K562 (cell line): ENCODE results near the gene ANKRD2. TPM values are rescaled to one million over a fixed set of nuclear protein-coding genes. Genes with fewer than 3 reads are reported as not detected.

Experiments
- ATAC-seq: fragments of 200-7000 bp; cut with Tn5 transposase; 3 replicates; pipeline ENCODE4 v1.9.1; 2020; ENCODE audit warnings: moderate library complexity
- BruUV-seq: library from RNA; stranded (reverse); fragments of 400-500 nt; replicated peaks from 2 replicates; lab custom pipeline; 2021; lab: Mats Ljungman, UMichigan
- CTCF ChIA-PET: fragments of 300-600 bp; formaldehyde crosslinking; extraction: SDS; loops from one replicate; lab custom pipeline; 2021; ENCODE audit warnings: low intra/inter-chr PET ratio; lab: Yijun Ruan, JAX
- POLR2A ChIA-PET: fragments of 300-600, 350-650 bp; sonication (Branson Sonifier 250); formaldehyde crosslinking; extraction: SDS; loops from one replicate; lab custom pipeline; 2021; ENCODE audit warnings: antibody characterized with exemption, inconsistent platforms; lab: Yijun Ruan, JAX
- DNase-seq, 4 experiments: peaks; one replicate each; pipeline versions ENCODE4 v3.0.0 to v3.0.0-alpha.2; 2011 to 2018; ENCODE audit warnings: low spot score in 3 of 4, mixed read lengths in 3 of 4; ENCODE audit errors: extremely low read depth in 1 of 4
- FAIRE-seq: peaks from 2 replicates; lab custom pipeline; 2011; peaks lifted over from hg19 to GRCh38; lab: Jason Lieb, UNC
- H2AFZ ChIP-seq: 2 replicates; pipeline ENCODE4 v1.6.0; 2011; ENCODE audit warnings: low read depth, low read length, control low read depth, inconsistent platforms
- H3K27ac ChIP-seq: fragments of 200-600 bp; 3 replicates; pipeline ENCODE4 v1.8.0; 2011; ENCODE audit warnings: low read depth, mild to moderate bottlenecking, control low read depth, inconsistent platforms, low read length, moderate library complexity, mixed read lengths; ENCODE audit errors: extremely low read depth
- H3K27me3 ChIP-seq, 2 experiments: fragments of 300-600 bp in 1 of 2; 2 replicates in 1 of 2; 3 replicates in 1 of 2; pipeline versions ENCODE4 v1.6.0 to v1.8.0; 2011; ENCODE audit warnings: inconsistent platforms in 2 of 2, low read length in 2 of 2, mild to moderate bottlenecking in 1 of 2, mixed read lengths in 1 of 2, moderate library complexity in 1 of 2; ENCODE audit not compliant: control insufficient read depth in 2 of 2, insufficient read depth in 2 of 2
- H3K36me3 ChIP-seq: fragments of 300-600 bp; 3 replicates; pipeline ENCODE4 v1.8.0; 2011; ENCODE audit warnings: mild to moderate bottlenecking, low read length, inconsistent platforms; ENCODE audit not compliant: control insufficient read depth, insufficient read depth
- H3K4me1 ChIP-seq, 2 experiments: fragments of 200-600 bp in 1 of 2; replicated peaks in 1 of 2; 2 replicates in 1 of 2; 3 replicates in 1 of 2; pipeline versions ENCODE4 v1.5.1 to v1.8.0; 2011; ENCODE audit warnings: inconsistent platforms in 2 of 2, low read length in 2 of 2, mild to moderate bottlenecking in 1 of 2, mixed read lengths in 1 of 2, moderate library complexity in 1 of 2; ENCODE audit not compliant: control insufficient read depth in 2 of 2, insufficient read depth in 2 of 2
- H3K4me2 ChIP-seq: 2 replicates; pipeline ENCODE4 v1.6.1; 2011; ENCODE audit warnings: low read length, control low read depth, inconsistent platforms, mixed read lengths; ENCODE audit not compliant: insufficient read depth
- H3K4me3 ChIP-seq: fragments of 200-600 bp; sonication (generic), shearing (Covaris generic); 2 replicates; pipeline ENCODE4 v1.5.1; 2016; ENCODE audit warnings: control low read depth, inconsistent platforms
- H3K79me2 ChIP-seq: fragments of 200-600 bp; 3 replicates; pipeline ENCODE4 v1.8.0; 2011; ENCODE audit warnings: low read length, inconsistent platforms; ENCODE audit not compliant: control insufficient read depth, insufficient read depth
- H3K9ac ChIP-seq, 2 experiments: 2 replicates each; pipeline versions ENCODE4 v1.6.0 to v1.6.1; 2011; ENCODE audit warnings: low read depth in 2 of 2, low read length in 2 of 2, control low read depth in 1 of 2, inconsistent platforms in 1 of 2, mild to moderate bottlenecking in 1 of 2, mixed read lengths in 1 of 2; ENCODE audit not compliant: insufficient read depth in 1 of 2
- H3K9me1 ChIP-seq: one replicate; pipeline ENCODE4 v1.6.0; 2011; ENCODE audit warnings: inconsistent platforms, mild to moderate bottlenecking, low read length, moderate library complexity; ENCODE audit not compliant: control insufficient read depth, insufficient read depth
- H3K9me3 ChIP-seq: replicated peaks from 2 replicates; pipeline ENCODE4 v1.5.1; 2011; ENCODE audit warnings: low read depth, low read length, inconsistent platforms; ENCODE audit not compliant: control insufficient read depth, insufficient read depth
- H4K20me1 ChIP-seq: replicated peaks from 2 replicates; pipeline ENCODE4 v1.6.1; 2011; ENCODE audit warnings: low read length, inconsistent platforms, mixed read lengths; ENCODE audit not compliant: control insufficient read depth, insufficient read depth
- ADNP ChIP-seq: fragments of 200-800 bp; sonication (Bioruptor generic); IDR thresholded peaks from 2 replicates; pipeline ENCODE4 v1.6.1; 2016; ENCODE audit warnings: missing genetic modification characterization, missing compliant biosample characterization
- FOXM1 ChIP-seq, 2 experiments: fragments of 450-650 bp in 1 of 2; sonication (generic) in 1 of 2; formaldehyde crosslinking in 1 of 2; IDR thresholded peaks; 2 replicates each; pipeline versions ENCODE4 v1.6.1 to v1.9.0; 2017 to 2022; ENCODE audit warnings: low read depth in 2 of 2, mild to moderate bottlenecking in 2 of 2, missing genetic modification reagents in 1 of 2, moderate library complexity in 1 of 2
- GATAD2A ChIP-seq: fragments of 450-650 bp; IDR thresholded peaks from 2 replicates; pipeline ENCODE4 v1.6.1; 2017
- HEY1 ChIP-seq: fragments of 250-450 bp; sonication (Bioruptor Pico); IDR thresholded peaks from 2 replicates; pipeline ENCODE4 v1.5.0; 2020; ENCODE audit warnings: mild to moderate bottlenecking, moderate library complexity, borderline replicate concordance
- PTBP1 ChIP-seq: fragments of 200-400 bp; formaldehyde crosslinking; IDR thresholded peaks from 2 replicates; pipeline ENCODE4 v1.6.1; 2017; ENCODE audit warnings: low read depth, low read length
- WGBS: fragments of 100-300 bp; shearing (Covaris generic); methylation state at CpG from one replicate; pipeline ENCODE4 v1.1.6; 2016; ENCODE audit warnings: low coverage, mixed read lengths; ENCODE audit not compliant: insufficient coverage; ENCODE audit errors: missing lambda C conversion rate; 5-methylcytosine and 5-hydroxymethylcytosine counted together
- in situ Hi-C: fragments of 300-500 bp; cut with MboI; formaldehyde crosslinking; loops from 4 replicates; pipeline ENCODE4 v1.15.0; 2018; ENCODE audit warnings: inconsistent platforms, mixed read lengths
- intact Hi-C: fragments of 100-400 bp; cut with micrococcal nuclease; formaldehyde crosslinking; loops from 2 replicates; pipeline ENCODE4 v1.14.2; 2022
- polyA plus RNA-seq, 8 experiments: library from polyadenylated mRNA; depleted of rRNA in 4 of 8; stranded (reverse) in 5 of 8; unstranded in 3 of 8; fragments of >200 nt; fragmentation: Nextera tagmentation in 2 of 8; fragmentation: Illumina TruSeq in 1 of 8; extraction: Ambion mirVana in 2 of 8; extraction: Trizol in 1 of 8; gene quantifications; 2 replicates each; pipeline versions ENCODE4 v1.2.1 to v1.2.3, GENCODE V29; 2011 to 2014; ENCODE audit warnings: inconsistent platforms in 1 of 8, missing spikeins in 1 of 8
- total RNA-seq, 7 experiments: library from RNA; depleted of rRNA in 6 of 7; stranded (reverse); fragments of >200 nt in 6 of 7; fragmentation: Illumina TruSeq in 2 of 7; extraction: Trizol in 2 of 7; gene quantifications; 2 replicates each; pipeline versions ENCODE4 v1.2.1 to v1.2.3, GENCODE V29; 2011 to 2021; ENCODE audit warnings: low replicate concordance in 1 of 7
- TF ChIP-seq, protein P1 (sequence below): sonication (generic); formaldehyde crosslinking; IDR thresholded peaks from 2 replicates; pipeline ENCODE4 v1.8.0; 2022; ENCODE audit warnings: mild to moderate bottlenecking, missing genetic modification reagents
- TF ChIP-seq, protein P2 (sequence below): fragments of 250-450 bp; sonication (Bioruptor Pico); IDR thresholded peaks from 2 replicates; pipeline ENCODE4 v1.8.0; 2021; ENCODE audit warnings: borderline replicate concordance, mild to moderate bottlenecking, moderate library complexity; ENCODE audit not compliant: poor library complexity, severe bottlenecking

Gene ANKRD2
- total and polyA plus RNA-seq, 9 of the 15 experiments (the other 6 are each of a cell fraction or from before 2014, with no cell fraction given), result not detected

DNA sequence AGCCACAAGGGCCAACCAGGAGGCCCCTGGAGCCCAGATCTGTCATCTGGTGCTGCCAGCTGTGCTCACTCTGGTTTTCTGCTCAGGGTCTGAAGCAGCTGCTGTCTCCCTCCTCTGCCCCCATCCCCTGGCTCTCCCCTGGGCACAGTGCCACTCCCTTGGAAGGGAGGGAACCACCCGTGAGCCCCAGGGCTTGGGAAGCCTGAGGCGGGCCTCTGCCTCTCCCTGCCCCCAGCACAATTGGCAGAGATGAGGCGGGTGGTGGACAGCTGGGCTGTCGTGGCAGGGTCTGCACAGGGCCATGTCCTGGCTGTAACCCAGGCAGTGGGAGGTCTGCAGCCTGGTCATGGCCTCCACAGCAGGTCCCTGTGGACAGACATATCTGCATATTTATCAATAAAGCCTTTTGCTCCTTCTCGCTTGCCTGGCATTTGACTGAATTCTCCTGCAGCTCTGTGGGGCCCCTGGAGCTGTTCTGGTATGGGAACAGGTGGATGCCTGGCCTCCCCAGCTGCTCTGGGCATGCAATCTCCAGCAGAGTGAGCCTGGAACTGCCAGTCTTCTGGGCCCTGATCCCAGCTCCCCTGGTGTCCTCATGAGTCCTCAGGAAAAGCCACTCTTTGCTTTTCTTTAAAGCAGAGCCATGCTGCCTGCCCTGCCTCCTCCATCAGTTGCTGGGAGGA, 1.6 kb upstream of the ANKRD2 start:
- no peak overlapping the region for H2AFZ ChIP-seq
- no peaks in the 10 kb centered on the region for H3K79me2 ChIP-seq
- H3K36me3 ChIP-seq, result no peaks in the 10 kb centered on the region
- H3K9me3 ChIP-seq, result no peaks in the 10 kb centered on the region
- no peak for FAIRE-seq
- ATAC-seq, result no peak
- H3K9ac ChIP-seq, result no peak overlapping the region
- no peaks in the 10 kb centered on the region for H3K9me1 ChIP-seq
- in situ Hi-C loops, result no loop called here
- POLR2A ChIA-PET, result interaction anchor here (1.3 kb wide), 1 partner anchor 11 kb away, joined by 4 read pairs; no protein-coding TSS in a partner anchor
- no peak overlapping the region for H3K27ac ChIP-seq
- no peak overlapping the region for H3K4me2 ChIP-seq
- intact Hi-C loops, result loop anchor here (5.0 to 10.0 kb wide), 2 partner anchors 114 to 161 kb away; partner anchors contain the start of gene AVPI1
- TF ChIP-seq, protein P1, sequence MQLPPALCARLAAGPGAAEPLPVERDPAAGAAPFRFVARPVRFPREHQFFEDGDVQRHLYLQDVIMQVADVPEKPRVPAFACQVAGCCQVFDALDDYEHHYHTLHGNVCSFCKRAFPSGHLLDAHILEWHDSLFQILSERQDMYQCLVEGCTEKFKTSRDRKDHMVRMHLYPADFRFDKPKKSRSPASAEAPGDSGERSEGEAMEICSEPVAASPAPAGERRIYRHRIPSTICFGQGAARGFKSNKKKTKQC (CRISPR knock-in tag), result no peak
- TF ChIP-seq, all 486 proteins: peak for 0
- WGBS, result 69% methylated on average over 5 of the region's 5 CpGs
- H4K20me1 ChIP-seq, result no peaks in the 10 kb centered on the region
- DNase-seq, result no peak
- CTCF ChIA-PET, result interaction anchor here (3.4 kb wide), 1 partner anchor 42 kb away, joined by 23 read pairs; no protein-coding TSS in a partner anchor
- no peaks in the 10 kb centered on the region for H3K27me3 ChIP-seq
- no TSS peak for BruUV-seq
- peaks cover 0 to 13% of the 10 kb centered on the region in 2 experiments; a peak in 3 of 5 replicates for H3K4me1 ChIP-seq
- no peak overlapping the region for H3K4me3 ChIP-seq

GRCh38 chr10:97571622-97572021, 957 bp upstream of the ANKRD2 start:
- Histone ChIP-seq H3K27ac (no peak overlapping the region), H3K4me3 (no peak overlapping the region), H3K36me3 (no peaks in the 10 kb centered on the region), H3K4me1 (peaks cover 2 to 13% of the 10 kb centered on the region in 2 experiments; a peak in 4 of 5 replicates), H3K9me1 (no peaks in the 10 kb centered on the region), H3K27me3 (no peaks in the 10 kb centered on the region), H4K20me1 (no peaks in the 10 kb centered on the region), H2AFZ (no peak overlapping the region), H3K4me2 (no peak overlapping the region), H3K9ac (peak overlapping the region in 1 of 2 experiments; percentile 4; a peak in 1 of 4 replicates), H3K9me3 (no peaks in the 10 kb centered on the region), H3K79me2 (no peaks in the 10 kb centered on the region)
- intact Hi-C loops, result loop anchor here (1.0 to 10.0 kb wide), 3 partner anchors 41 to 161 kb away; partner anchors contain the start of gene AVPI1
- BruUV-seq, result no TSS peak
- in situ Hi-C loops, result no loop called here
- no peak for FAIRE-seq
- no peak for DNase-seq
- 34% methylated on average over 3 of the region's 3 CpGs for WGBS
- POLR2A ChIA-PET, result interaction anchor here (0.6 to 1.3 kb wide), 2 partner anchors 10 to 29 kb away, joined by 3 to 4 read pairs; no protein-coding TSS in a partner anchor
- CTCF ChIA-PET, result interaction anchor here (1.6 to 3.4 kb wide), 2 partner anchors 41 to 160 kb away, joined by 8 to 23 read pairs; no protein-coding TSS in a partner anchor
- ATAC-seq, result no peak
- no peak for TF ChIP-seq FOXM1 (IDR thresholded peaks at IDR 0.05; ENCODE audit: low read depth)
- TF ChIP-seq FOXM1 (CRISPR knock-in tag; IDR thresholded peaks at IDR 0.05; ENCODE audit: low read depth), result no peak
- no peak for TF ChIP-seq GATAD2A
- TF ChIP-seq, protein P2, sequence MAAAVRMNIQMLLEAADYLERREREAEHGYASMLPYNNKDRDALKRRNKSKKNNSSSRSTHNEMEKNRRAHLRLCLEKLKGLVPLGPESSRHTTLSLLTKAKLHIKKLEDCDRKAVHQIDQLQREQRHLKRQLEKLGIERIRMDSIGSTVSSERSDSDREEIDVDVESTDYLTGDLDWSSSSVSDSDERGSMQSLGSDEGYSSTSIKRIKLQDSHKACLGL (CRISPR knock-in tag), result no peak
- TF ChIP-seq PTBP1, result no peak
- no peak for TF ChIP-seq HEY1 (CRISPR knock-in tag)
- no peak for TF ChIP-seq ADNP (tag)
